Sigmoid colon (tissue), 7 donors: ENCODE results near the gene DDX39B. TPM values are rescaled to one million over a fixed set of nuclear protein-coding genes. Genes with fewer than 3 reads are reported as not detected.
A peak's percentile ranks its signal among the peaks of the same experiment; 100 is the strongest.

Source experiments
- DNase-seq: peaks from one replicate; pipeline ENCODE4 v3.0.0-alpha.2; 2019
- H3K27ac ChIP-seq, 4 donors: fragments of 200-600 bp; sonication (generic); one replicate each; pipeline ENCODE4 v1.5.1; 2016 to 2019; ENCODE audit warnings: mild to moderate bottlenecking in 1 of 4
- H3K27me3 ChIP-seq, 3 donors: fragments of 200-600 bp; sonication (generic); one replicate each; pipeline ENCODE4 v1.5.1; 2019; ENCODE audit warnings: mild to moderate bottlenecking in 1 of 3
- H3K36me3 ChIP-seq, 4 donors: fragments of 200-600 bp; sonication (generic); one replicate each; pipeline ENCODE4 v1.5.1; 2016 to 2019
- H3K4me1 ChIP-seq, 4 donors: fragments of 200-600 bp; sonication (generic); one replicate each; pipeline ENCODE4 v1.5.1; 2017 to 2019
- H3K4me3 ChIP-seq, 4 donors: fragments of 200-600 bp; sonication (generic); one replicate each; pipeline ENCODE4 v1.5.1; 2017 to 2019; ENCODE audit warnings: mild to moderate bottlenecking in 2 of 4, moderate library complexity in 1 of 4
- H3K9me3 ChIP-seq, 4 donors: fragments of 200-600 bp in 3 of 4; sonication (generic) in 3 of 4; one replicate each; pipeline versions ENCODE4 v1.5.1 to v1.6.1; 2013 to 2019
- CTCF ChIP-seq, 4 experiments: fragments of 450-650 bp in 3 of 4; fragments of 200-600 bp in 1 of 4; IDR thresholded peaks; one replicate each; pipeline ENCODE4 v1.5.1; 2016 to 2019; ENCODE audit warnings: antibody characterized with exemption in 4 of 4, mild to moderate bottlenecking in 3 of 4, moderate library complexity in 2 of 4
- EP300 ChIP-seq, 4 donors: sonication (generic); formaldehyde crosslinking; IDR thresholded peaks; one replicate each; pipeline ENCODE4 v1.6.1; 2017; ENCODE audit warnings: antibody characterized with exemption in 4 of 4
- POLR2A ChIP-seq, 2 donors: fragments of 450-650 bp; IDR thresholded peaks; one replicate each; pipeline ENCODE4 v1.6.1; 2016; ENCODE audit warnings: antibody characterized with exemption in 2 of 2, mild to moderate bottlenecking in 2 of 2, moderate library complexity in 2 of 2
- POLR2AphosphoS5 ChIP-seq, 4 donors: sonication (generic); formaldehyde crosslinking; IDR thresholded peaks; one replicate each; pipeline ENCODE4 v1.6.1; 2017; ENCODE audit warnings: antibody characterized with exemption in 4 of 4
- WGBS, 2 donors: extraction: QIAGEN DNeasy Blood & Tissue Kit; methylation state at CpG; one replicate each; pipeline ENCODE4 v1.1.7; 2013; 5-methylcytosine and 5-hydroxymethylcytosine counted together
- intact Hi-C: fragments of 100-400 bp; cut with DNase I; formaldehyde crosslinking; loops from one replicate; pipeline ENCODE4 v1.15.1; 2023
- polyA plus RNA-seq, 3 donors: library from polyadenylated mRNA; stranded (reverse); fragments of 200-250 nt; gene quantifications; one replicate each; pipeline ENCODE4 v1.2.3, GENCODE V29; 2013
- total RNA-seq, 4 donors: library from RNA; depleted of rRNA; stranded (reverse); fragments of >200 nt; gene quantifications; one replicate each; pipeline ENCODE4 v1.1.0, GENCODE V29; 2016
- donor health status: healthy with polysubstance abuse.
- donor health status: Bipolar disorder and iron deficiency.
- donor health status: healthy.

DDX39B gene
- total and polyA plus RNA-seq, 7 donors: 130 to 301 (median 226) TPM

- Histone ChIP-seq H3K4me3 (peak overlapping the region in 1 of 4 donors; percentile 68), H3K36me3 (peaks cover 43 to 65% (median 59%) of the 10 kb centered on the region in 4 donors), H3K4me1 (peaks cover 0 to 38% (median 35%) of the 10 kb centered on the region in 4 donors), H3K27ac (peak overlapping the region in 3 of 4 donors; percentile 95 to 97 (median 96)), H3K27me3 (no peaks in the 10 kb centered on the region), H3K9me3 (no peaks in the 10 kb centered on the region)
- intact Hi-C loops: no loop called here
- DNase-seq: no peak
- no peak for TF ChIP-seq EP300 (IDR thresholded peaks at IDR 0.05)
- TF ChIP-seq POLR2A (IDR thresholded peaks at IDR 0.05): no peak
- TF ChIP-seq CTCF (IDR thresholded peaks at IDR 0.05): no peak
- no peak for TF ChIP-seq POLR2AphosphoS5 (IDR thresholded peaks at IDR 0.05)
- WGBS, 2 donors: 55 to 65% methylated on average over 6 of the region's 6 CpGs
These were observed 2.9 kb downstream of the DDX39B start for GRCh38 chr6:31538805-31539400.

- intact Hi-C loops: no loop called here
- 30 to 41% methylated on average over 2 of the region's 2 CpGs for WGBS, 2 donors
- no peak overlapping the region for H3K4me3 ChIP-seq
- H3K27ac ChIP-seq: no peak overlapping the region
- H3K9me3 ChIP-seq: no peaks in the 10 kb centered on the region
- TF ChIP-seq CTCF (IDR thresholded peaks at IDR 0.05) (no peak), POLR2AphosphoS5 (IDR thresholded peaks at IDR 0.05) (no peak), EP300 (IDR thresholded peaks at IDR 0.05) (no peak), POLR2A (IDR thresholded peaks at IDR 0.05) (no peak)
- no peak for DNase-seq
- H3K36me3 ChIP-seq: peaks cover 49 to 97% (median 86%) of the 10 kb centered on the region in 4 donors
- no peaks in the 10 kb centered on the region for H3K27me3 ChIP-seq
- H3K4me1 ChIP-seq: peaks cover 0 to 27% (median 25%) of the 10 kb centered on the region in 4 donors
These were observed 6.1 kb downstream of the DDX39B start for GRCh38 chr6:31535538-31536324.

- DNase-seq: no peak
- 90 to 92% methylated on average over 24 of the region's 24 CpGs for WGBS, 2 donors
- Histone ChIP-seq H3K4me1 (peaks cover 0 to 16% (median 13%) of the 10 kb centered on the region in 4 donors), H3K4me3 (no peak overlapping the region), H3K27me3 (no peaks in the 10 kb centered on the region), H3K27ac (no peak overlapping the region), H3K36me3 (peaks cover 54 to 100% (median 92%) of the 10 kb centered on the region in 4 donors), H3K9me3 (no peaks in the 10 kb centered on the region)
- no peak for TF ChIP-seq CTCF (IDR thresholded peaks at IDR 0.05)
- TF ChIP-seq POLR2AphosphoS5 (IDR thresholded peaks at IDR 0.05): no peak
- no peak for TF ChIP-seq EP300 (IDR thresholded peaks at IDR 0.05)
- TF ChIP-seq POLR2A (IDR thresholded peaks at IDR 0.05): no peak
- intact Hi-C loops: no loop called here
These were observed 7.2 kb downstream of the DDX39B start for GRCh38 chr6:31534521-31535040.

GRCh38 chr6:31534011-31534410, 7.8 kb downstream of the DDX39B start:
- Histone ChIP-seq H3K36me3 (peaks cover 52 to 97% (median 87%) of the 10 kb centered on the region in 4 donors), H3K4me3 (no peak overlapping the region), H3K27me3 (no peaks in the 10 kb centered on the region), H3K4me1 (peaks cover 0 to 10% (median 8%) of the 10 kb centered on the region in 4 donors), H3K27ac (no peak overlapping the region), H3K9me3 (no peaks in the 10 kb centered on the region)
- no peak for DNase-seq
- 89 to 94% methylated on average over 6 of the region's 6 CpGs for WGBS, 2 donors
- intact Hi-C loops: no loop called here
- TF ChIP-seq POLR2A (IDR thresholded peaks at IDR 0.05) (no peak), POLR2AphosphoS5 (IDR thresholded peaks at IDR 0.05) (no peak), CTCF (IDR thresholded peaks at IDR 0.05) (no peak), EP300 (IDR thresholded peaks at IDR 0.05) (no peak)
